GM18517 (cell line): ENCODE data around the gene TIAM1.

Source experiments
- ATAC-seq: cut with Tn5 transposase; IDR thresholded peaks from one replicate; pipeline ENCODE4 v1.9.1; 2021; ENCODE audit warnings: mild to moderate bottlenecking, moderate library complexity; ENCODE audit not compliant: unreplicated experiment

TIAM1 gene

GRCh38 chr21:31141389-31142000 is 202.6 kb downstream of the TIAM1 start:
- no peak for ATAC-seq

DNA sequence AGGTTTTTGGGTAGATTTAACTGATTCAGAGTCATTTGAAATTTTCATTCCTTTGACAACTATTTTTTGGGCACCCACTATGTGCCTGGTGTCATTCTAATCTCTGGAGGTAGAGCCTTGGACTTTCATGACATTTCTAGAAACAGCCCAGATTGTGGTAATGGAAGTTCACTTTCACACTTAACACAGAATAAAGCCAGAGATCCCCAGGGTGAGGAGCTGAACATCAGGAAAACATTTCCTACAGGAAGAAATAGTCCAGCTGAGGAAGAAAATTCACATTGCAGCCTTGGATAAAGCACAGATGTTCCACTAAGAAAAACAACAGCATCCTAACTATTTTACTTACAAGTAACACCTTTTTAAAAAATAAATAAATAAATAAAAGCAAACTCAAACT is 203.4 kb downstream of the TIAM1 start:
- ATAC-seq = no peak

DNA sequence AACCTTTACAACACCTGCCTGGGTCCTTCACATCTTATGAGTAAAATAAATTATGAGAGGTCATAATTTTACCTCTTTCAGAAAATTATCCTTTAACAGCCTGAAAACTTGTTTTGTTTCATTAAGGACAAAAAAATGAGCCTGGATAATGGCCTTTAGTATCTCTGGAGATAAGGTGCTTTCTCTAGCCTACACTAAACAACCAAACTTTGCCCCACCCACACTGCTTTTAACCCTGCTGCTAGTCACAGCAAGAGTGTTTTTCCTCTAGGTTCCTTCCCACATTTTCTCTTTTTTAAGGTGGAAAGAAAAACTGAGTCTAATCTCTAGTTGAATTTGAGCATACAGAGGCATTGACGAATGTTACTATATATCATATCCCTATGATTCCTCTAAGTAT is 204.0 kb downstream of the TIAM1 start:
- no peak for ATAC-seq

DNA sequence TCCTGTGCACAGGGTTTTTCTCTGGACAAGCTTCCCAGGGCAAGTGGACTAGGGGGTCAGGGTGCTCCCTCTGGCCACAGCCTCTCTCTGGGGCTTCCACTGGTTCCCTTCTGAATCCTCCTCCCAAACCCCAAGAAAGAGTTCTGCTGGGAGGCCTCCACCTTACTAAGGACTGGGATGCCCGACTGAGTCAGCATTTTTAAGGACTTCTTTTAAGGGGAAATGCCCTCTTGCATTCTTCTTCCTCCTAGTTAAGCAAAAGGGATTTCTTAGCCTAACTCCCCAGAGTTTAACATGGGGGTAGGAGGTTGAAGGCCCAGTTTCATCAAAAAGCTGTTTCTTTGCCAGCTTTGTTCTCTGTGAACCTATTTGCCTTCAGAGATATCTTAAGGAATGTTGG is 206.1 kb downstream of the TIAM1 start:
- no peak for ATAC-seq

GRCh38 chr21:31136891-31137290 is 207.2 kb downstream of the TIAM1 start:
- peak; percentile 54 for ATAC-seq

DNA sequence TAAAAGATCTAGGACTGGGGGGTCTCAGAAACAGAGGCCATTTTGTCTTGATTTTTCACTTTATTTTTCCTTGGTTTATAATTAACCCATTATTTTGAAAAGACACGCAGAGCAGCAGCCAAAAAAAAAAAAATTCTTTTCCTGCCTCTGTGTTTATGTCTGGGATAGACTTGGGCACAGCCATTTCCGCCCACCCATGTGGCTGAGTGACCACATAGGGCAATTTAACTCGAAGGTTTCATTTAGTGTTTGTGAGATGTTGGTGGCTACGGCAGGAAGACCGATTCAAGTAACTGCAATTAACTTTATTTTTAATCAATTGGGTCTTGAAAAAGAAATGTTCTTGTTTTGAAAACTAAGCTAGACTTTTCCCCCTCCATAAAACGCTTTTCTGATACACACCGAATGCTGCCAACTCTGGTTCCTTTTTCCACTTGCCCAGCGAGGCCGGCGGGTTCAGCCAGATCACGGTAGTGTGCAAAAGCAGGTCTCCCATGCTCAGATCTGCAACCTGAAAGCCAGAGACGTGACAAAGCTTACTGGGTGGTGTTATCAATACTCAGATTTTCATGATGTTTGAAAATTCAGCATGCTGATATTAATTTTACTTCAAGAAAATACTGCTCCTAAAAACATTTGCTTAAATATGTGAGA is 208.4 kb downstream of the TIAM1 start:
- no peak for ATAC-seq

DNA sequence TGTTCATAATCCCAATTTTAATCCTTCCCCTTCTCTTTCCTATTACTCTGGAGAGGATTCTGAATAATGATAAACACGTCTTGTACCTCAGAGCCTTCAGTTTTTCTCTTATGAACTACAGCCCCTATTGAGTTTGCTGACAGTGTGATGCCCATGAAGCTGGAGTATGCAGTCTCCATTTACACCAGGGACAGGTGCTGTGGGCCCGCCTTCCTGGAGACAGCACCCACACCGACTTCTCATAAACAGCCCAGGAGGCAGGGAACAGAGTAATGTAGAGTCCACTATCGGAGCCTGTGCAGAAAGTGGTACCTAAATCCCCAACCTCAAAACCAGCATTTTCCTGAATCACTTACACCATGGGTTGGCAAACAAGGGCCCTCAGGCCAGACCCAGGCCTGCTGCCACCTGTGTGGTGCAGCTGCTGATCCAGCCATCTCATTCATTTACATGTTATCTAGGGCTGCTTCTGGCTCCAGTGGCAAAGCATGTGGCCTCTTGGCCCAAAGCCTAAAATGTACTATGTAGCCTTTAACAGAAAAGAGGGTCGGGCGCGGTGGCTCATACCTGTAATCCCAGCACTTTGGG is 210.7 kb downstream of the TIAM1 start:
- peak; percentile 1 for ATAC-seq

DNA sequence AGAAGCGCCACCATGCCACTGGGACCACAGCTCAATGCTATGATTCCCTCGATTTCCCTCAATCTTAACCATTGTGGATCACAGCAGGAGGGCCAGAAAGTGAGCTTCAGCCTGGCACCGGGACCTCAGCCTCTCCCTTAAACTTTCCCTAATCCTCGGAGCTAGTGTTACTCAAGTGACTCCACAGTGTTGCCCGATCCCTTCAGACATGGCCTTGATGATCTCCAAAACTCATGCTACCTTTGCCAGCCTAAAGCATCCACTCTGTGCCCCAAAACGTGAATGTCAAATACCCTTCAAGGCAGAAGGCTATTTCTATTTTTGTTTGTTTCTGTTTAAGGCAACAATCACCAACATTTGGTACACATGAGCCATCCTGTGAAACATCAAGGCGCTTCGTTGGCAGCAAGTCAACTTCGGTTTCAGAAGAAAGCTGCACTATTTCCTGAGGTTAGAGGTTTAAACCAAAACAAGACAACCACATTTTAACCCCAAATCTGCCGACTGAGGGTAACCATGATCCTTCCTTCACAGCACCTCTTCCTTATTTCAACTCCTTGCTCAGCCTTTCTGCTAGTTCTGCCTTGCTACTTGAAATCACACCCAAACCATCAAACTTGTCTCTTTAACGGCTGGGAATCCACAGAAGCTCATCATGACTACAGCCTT is 211.4 kb downstream of the TIAM1 start:
- ATAC-seq = peak; percentile 84

DNA sequence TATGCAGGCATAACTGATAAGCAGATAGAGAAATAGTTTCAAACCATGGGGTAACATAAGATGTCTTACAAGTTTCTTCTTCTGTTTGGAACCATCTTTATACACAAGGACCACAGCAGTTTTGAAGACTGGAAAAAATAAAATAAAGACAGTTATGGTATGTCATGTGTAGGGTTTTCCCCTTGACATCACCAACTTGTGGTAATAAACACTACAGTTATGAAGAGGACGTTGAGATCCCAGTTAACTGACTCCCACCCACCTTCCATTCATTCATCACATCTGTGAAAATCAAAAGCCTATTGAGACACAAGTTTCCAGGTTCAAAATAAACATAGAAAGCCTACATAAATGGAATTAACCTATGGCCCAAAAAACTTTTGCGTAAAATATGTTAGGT is 213.2 kb downstream of the TIAM1 start:
- no peak for ATAC-seq

DNA sequence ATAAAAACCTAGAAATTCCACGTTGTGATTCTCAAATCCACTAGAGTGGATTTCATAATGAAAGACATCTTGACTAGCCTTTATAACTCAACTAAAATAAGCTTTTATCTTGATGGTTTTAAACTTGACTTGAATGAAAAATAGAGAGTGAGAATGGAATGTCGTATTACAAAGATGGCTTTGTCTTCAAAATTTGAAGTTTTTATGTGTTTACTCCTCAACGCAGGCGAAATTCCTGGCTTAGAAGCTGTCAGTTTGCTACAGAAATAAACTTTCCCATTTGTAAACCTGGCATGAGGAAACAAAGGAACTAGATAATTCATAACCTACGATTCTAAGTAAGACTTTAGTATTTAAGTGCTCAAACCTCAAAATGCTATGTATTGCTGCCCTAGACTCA is 215.8 kb downstream of the TIAM1 start:
- no peak for ATAC-seq

- ATAC-seq = peak; percentile 51
Observed at GRCh38 chr21:31124010-31124409, 220.1 kb downstream of the TIAM1 start.

- no peak for ATAC-seq
Observed at GRCh38 chr21:31119199-31119598, 224.9 kb downstream of the TIAM1 start.

DNA sequence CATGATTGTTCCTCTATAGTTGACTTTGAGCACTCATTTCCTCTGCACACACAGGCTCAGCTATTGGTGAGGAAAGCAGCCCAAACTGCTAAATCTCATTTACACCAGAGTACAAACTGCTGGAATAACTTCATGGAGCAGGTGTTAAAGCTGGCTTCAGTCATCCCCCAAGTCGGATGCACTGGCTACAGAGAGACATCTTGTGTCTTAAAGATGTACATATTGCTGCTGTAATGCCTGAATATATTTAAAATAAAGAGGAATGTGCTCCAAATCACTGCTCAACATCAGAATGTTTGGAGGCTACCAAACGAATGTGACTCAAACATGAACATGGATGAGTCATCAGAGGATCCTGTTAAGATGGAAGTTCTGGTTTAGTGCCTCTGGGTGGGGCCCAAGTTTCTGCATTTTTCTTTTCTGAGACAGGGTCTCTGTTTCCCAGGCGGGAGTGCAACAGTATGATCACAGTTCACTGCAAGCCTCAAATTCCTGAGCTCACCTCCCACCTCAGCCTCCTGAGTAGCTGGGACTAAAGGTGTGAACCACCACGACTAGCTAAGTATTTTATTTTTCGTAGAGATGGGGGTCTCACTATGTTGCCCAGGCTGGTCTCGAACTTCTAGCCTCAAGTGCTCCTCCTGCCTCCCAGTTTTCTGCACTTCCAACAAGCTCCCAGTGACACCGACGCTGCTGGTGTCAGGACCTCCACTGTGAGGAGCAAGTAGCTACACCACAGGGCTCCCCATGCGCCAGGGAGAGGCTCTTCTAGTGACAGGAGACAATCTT is 226.7 kb downstream of the TIAM1 start:
- no peak for ATAC-seq

GRCh38 chr21:31115249-31115648 is 228.8 kb downstream of the TIAM1 start:
- ATAC-seq = no peak

GRCh38 chr21:31111093-31111492 is 233.0 kb downstream of the TIAM1 start:
- no peak for ATAC-seq

DNA sequence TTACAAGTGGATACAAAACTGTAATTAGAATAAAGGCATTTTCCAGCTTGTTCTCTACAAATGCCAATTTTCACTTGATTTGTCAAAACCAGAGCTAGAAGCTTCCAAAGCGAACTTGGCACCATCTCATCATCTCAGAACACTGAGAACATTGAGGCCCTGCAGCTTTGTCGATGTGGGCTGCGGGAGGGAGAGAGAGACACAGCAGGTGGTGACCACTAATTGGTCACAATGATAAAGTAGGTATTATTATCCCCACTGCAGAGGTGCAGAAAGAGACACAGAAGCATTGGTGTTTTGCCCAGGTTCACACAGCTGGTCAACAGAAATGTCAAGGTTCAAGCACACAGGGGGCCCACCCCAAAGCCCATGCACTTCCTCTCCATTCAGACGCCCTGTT is 233.6 kb downstream of the TIAM1 start:
- ATAC-seq = no peak

GRCh38 chr21:31107871-31108270 is 236.2 kb downstream of the TIAM1 start:
- ATAC-seq = no peak

DNA sequence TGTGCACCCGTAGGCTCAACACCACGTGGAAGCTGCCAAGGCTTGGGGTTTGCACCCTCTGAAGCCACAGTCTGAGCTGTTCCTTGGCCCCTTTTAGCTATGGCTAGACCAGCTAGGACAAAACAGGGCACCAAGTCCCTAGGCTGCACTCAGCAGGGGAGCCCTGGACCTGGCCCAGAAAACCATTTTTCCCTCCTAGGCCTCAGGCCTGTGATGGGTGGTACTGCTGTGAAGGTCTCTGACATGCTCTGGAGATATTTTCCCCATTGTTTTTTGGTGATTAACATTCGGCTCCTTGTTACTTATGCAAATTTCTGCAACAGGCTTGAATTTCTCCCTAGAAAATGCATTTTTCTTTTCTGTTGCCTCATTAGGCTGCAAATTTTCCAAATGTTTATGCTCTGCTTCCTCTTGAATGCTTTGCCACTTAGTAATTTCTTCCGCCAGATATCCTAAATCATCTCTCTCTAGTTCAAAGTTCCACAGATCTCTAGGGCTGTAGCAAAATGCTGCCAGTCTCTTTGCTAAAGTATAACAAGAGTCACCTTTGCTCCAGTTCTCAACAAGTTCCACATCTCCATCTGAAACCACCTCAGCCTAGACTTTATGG is 236.8 kb downstream of the TIAM1 start:
- ATAC-seq = no peak

DNA sequence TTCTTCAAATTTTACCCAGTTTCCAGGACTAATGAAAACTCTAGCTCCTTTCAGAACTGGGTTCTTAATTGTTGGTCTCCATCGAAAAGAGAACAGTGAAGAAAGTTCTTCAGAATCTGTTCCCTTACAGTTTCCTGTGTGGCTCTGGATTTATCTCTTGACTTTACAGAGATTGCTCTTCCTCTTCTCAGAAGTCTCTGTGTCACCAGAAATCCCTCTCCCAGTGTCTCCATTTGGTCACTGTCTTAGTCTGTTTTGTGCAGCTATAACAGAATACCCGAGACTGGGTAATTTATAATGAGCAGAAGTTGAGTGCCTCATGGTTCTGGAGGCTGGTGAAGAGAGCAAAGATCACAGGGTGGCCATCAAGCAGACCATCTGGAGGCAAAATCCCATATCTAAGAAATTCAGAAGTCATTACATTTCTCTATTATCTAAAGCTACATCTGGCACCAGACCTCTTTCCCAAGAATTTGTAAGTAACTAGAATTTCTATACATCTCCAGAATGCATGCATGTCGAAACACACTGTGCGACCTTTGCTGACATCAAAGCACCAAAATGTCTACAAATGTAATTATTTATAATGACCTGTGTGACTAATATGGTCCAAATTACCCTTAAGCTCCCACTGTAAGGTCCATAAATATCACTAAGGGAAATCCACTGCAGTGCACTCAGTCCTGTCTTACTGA is 240.3 kb downstream of the TIAM1 start:
- peak; percentile 11 for ATAC-seq

DNA sequence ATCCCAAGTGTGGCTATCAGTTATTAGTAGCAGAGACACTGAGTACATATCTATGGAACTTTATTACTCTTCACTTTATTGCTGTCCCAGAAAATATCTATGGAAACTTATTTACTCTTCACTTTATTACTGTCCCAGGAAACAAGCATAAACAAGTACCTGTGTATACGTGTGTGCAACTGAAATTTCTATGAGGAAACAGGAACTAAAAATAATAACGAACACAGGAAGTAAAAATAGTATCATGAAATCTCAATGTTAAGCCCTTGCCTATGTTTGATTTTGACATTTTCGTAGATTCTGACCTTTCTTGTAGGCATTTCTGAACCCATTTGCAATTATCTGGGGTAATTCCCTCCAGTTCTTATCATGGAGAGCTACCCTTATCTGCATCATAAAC is 240.9 kb downstream of the TIAM1 start:
- ATAC-seq = peak; percentile 55
